Ishikawa (cell line): Measurements from ENCODE around the gene DYRK1A.

Experiments used
- CEBPB ChIP-seq: IDR thresholded peaks from 2 replicates; pipeline ENCODE4 v1.6.1; 2012
- EGR1 ChIP-seq: IDR thresholded peaks from 2 replicates; pipeline ENCODE4 v1.6.1; 2012
- EP300 ChIP-seq: IDR thresholded peaks from 2 replicates; pipeline ENCODE4 v1.6.1; 2012; ENCODE audit warnings: borderline replicate concordance
- FOXM1 ChIP-seq: IDR thresholded peaks from 2 replicates; pipeline ENCODE4 v1.6.1; 2012; ENCODE audit warnings: low read depth, borderline replicate concordance
- MAX ChIP-seq: IDR thresholded peaks from 2 replicates; pipeline ENCODE4 v1.6.1; 2012
- NFIC ChIP-seq: IDR thresholded peaks from 2 replicates; pipeline ENCODE4 v1.6.1; 2012
- RAD21 ChIP-seq: IDR thresholded peaks from 2 replicates; pipeline ENCODE4 v1.6.1; 2012; ENCODE audit warnings: low read depth
- REST ChIP-seq: IDR thresholded peaks from 2 replicates; pipeline ENCODE4 v1.6.1; 2012; ENCODE audit warnings: low read depth, mild to moderate bottlenecking
- TAF1 ChIP-seq: IDR thresholded peaks from 2 replicates; pipeline ENCODE4 v1.6.1; 2012; ENCODE audit warnings: low read depth, mild to moderate bottlenecking
- TCF12 ChIP-seq: IDR thresholded peaks from 2 replicates; pipeline ENCODE4 v1.6.1; 2012; ENCODE audit warnings: low read depth
- TEAD4 ChIP-seq: IDR thresholded peaks from 2 replicates; pipeline ENCODE4 v1.6.1; 2012
- USF1 ChIP-seq: IDR thresholded peaks from 2 replicates; pipeline ENCODE4 v1.6.1; 2012
- YY1 ChIP-seq: IDR thresholded peaks from 2 replicates; pipeline ENCODE4 v1.6.1; 2012; ENCODE audit warnings: low read depth
- ZBTB7A ChIP-seq: IDR thresholded peaks from 2 replicates; pipeline ENCODE4 v1.6.1; 2012; ENCODE audit warnings: low read depth

DNA sequence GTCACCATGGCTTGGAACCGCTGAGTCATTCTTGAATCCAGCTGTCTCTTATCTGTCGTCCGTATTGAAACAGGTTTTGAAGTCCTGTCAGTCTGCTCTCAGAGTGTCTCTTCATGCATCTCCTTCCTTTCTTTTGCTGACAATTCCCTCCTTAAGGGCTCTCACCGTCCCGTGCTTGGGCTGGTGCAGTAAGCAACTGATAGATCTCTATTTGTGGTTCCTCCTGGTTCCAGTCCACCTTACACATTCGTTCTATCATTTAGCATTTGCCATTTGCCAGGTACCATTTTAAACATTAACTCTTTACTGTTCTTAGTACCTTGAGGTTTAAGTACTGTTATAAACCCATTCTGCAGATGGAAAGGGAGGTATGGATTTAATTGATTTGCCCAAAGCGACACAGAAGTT lies 88.9 kb downstream of the DYRK1A start:
- TF ChIP-seq USF1, result no peak
- no peak for TF ChIP-seq RAD21
- TF ChIP-seq TCF12, result no peak
- TF ChIP-seq TAF1, result no peak
- TF ChIP-seq YY1, result no peak
- no peak for TF ChIP-seq MAX
- TF ChIP-seq ZBTB7A, result no peak
- no peak for TF ChIP-seq EP300
- no peak for TF ChIP-seq CEBPB
- no peak for TF ChIP-seq REST
- TF ChIP-seq TEAD4, result no peak
- no peak for TF ChIP-seq FOXM1
- TF ChIP-seq NFIC, result no peak
- no peak for TF ChIP-seq EGR1
